ENCODE results near the gene MDK. TPM values are rescaled to one million over a fixed set of nuclear protein-coding genes. Genes with fewer than 3 reads are reported as not detected.

Gene MDK
- total and polyA plus RNA-seq, 5 donors from 2014 or later, result 6.1 TPM; not detected in 4

DNA sequence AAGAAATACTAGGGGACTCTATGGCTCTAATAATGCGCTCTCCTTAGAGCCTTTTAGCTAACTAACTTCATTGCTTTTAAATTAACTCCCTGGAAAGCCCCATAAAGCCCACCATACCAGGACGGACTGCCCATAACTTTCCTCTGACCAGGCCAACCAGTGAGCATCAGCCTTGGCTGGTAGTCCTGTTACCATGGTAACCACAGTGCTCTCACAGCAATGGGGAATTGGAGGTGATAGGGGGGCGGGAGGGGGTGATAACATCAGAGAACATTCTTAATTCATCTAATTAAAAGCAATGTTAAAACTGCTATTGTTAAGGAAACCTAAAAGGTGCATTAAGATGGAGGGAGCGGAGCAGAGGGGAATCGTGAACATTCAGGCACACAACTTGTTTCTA, 37.3 kb downstream of the MDK start:
- H3K9me3 ChIP-seq (ENCODE audit: control insufficient read depth in 2 of 2, low read length in 2 of 2), result no peaks in the 10 kb centered on the region
- no peak overlapping the region for H3K4me3 ChIP-seq (ENCODE audit: low read depth, low read length)
- ATAC-seq (ENCODE audit: low read depth in 2 of 2) (no peak), DNase-seq (no peak)
- no peak overlapping the region for H3K4me3 Mint-ChIP-seq
- H3K4me1 ChIP-seq (ENCODE audit: control insufficient read depth, insufficient read depth, low read length, poor library complexity, severe bottlenecking), result no peaks in the 10 kb centered on the region
- H3K27me3 Mint-ChIP-seq, result no peaks in the 10 kb centered on the region
- H3K9me3 Mint-ChIP-seq, result peaks cover 0 to 1% (median 0%) of the 10 kb centered on the region in 7 donors
- H3K27ac Mint-ChIP-seq, result no peak overlapping the region
- no peak overlapping the region for H3K27ac ChIP-seq (ENCODE audit: insufficient read depth, low read length, poor library complexity, severe bottlenecking)
- no peaks in the 10 kb centered on the region for H3K27me3 ChIP-seq (ENCODE audit: control insufficient read depth, insufficient read depth, low read length)
- peaks cover 59% of the 10 kb centered on the region for H3K36me3 ChIP-seq (ENCODE audit: control insufficient read depth, insufficient read depth, low read length)
- peaks cover 53% of the 10 kb centered on the region for H3K36me3 Mint-ChIP-seq
- peaks cover 0 to 6% (median under 1%) of the 10 kb centered on the region in 4 donors for H3K4me1 Mint-ChIP-seq

GRCh38 chr11:46420513-46420912, 39.0 kb downstream of the MDK start:
- Histone ChIP-seq H3K4me3 (ENCODE audit: low read depth, low read length) (no peak overlapping the region), H3K9me3 (ENCODE audit: control insufficient read depth in 2 of 2, low read length in 2 of 2) (no peaks in the 10 kb centered on the region), H3K27ac (ENCODE audit: insufficient read depth, low read length, poor library complexity, severe bottlenecking) (no peak overlapping the region), H3K36me3 (ENCODE audit: control insufficient read depth, insufficient read depth, low read length) (peaks cover 50% of the 10 kb centered on the region), H3K4me1 (ENCODE audit: control insufficient read depth, insufficient read depth, low read length, poor library complexity, severe bottlenecking) (no peaks in the 10 kb centered on the region), H3K27me3 (ENCODE audit: control insufficient read depth, insufficient read depth, low read length) (no peaks in the 10 kb centered on the region)
- DNase-seq (no peak), ATAC-seq (ENCODE audit: low read depth in 2 of 2) (no peak)
- Mint-ChIP-seq H3K9me3 (peaks cover 0 to 1% (median 0%) of the 10 kb centered on the region in 7 donors), H3K27me3 (no peaks in the 10 kb centered on the region), H3K36me3 (peaks cover 42% of the 10 kb centered on the region), H3K27ac (peak overlapping the region in 1 of 3 donors; percentile 34), H3K4me1 (peaks cover 0 to 6% (median under 1%) of the 10 kb centered on the region in 4 donors), H3K4me3 (no peak overlapping the region)

DNA sequence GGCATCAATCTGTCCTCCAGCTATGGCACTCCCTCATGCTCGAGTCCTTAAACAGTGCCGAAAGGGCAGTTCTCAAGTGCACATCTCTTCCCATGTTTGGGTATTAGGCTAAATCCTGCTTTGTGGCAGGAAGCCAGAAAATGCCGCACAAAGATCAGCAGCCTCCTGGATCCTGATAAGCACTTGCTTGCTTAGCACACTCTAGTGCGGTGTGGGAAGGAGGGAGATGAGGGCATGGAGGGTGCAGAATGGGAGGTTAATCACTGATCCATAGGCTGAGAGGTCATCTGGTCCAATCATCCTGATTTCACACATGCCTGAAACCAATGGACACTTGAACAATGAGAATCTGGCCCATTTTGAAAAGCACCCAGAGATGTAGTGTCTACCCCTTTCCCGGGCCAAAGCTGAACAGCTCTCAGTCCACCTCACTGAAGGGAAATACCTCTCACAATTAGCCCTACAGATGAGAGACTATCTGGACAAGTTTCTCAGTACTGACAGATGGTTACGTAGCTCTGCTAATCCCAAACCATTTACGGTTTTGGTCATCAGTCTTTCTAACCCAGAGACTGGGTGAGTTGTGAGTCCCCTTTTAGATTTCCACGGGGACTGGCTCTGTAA, 39.9 kb downstream of the MDK start:
- peaks cover 0 to 1% (median 0%) of the 10 kb centered on the region in 7 donors for H3K9me3 Mint-ChIP-seq
- Histone ChIP-seq H3K27me3 (ENCODE audit: control insufficient read depth, insufficient read depth, low read length) (no peaks in the 10 kb centered on the region), H3K9me3 (ENCODE audit: control insufficient read depth in 2 of 2, low read length in 2 of 2) (no peaks in the 10 kb centered on the region), H3K27ac (ENCODE audit: insufficient read depth, low read length, poor library complexity, severe bottlenecking) (no peak overlapping the region), H3K4me3 (ENCODE audit: low read depth, low read length) (no peak overlapping the region), H3K4me1 (ENCODE audit: control insufficient read depth, insufficient read depth, low read length, poor library complexity, severe bottlenecking) (no peaks in the 10 kb centered on the region), H3K36me3 (ENCODE audit: control insufficient read depth, insufficient read depth, low read length) (peaks cover 46% of the 10 kb centered on the region)
- ATAC-seq (ENCODE audit: low read depth in 2 of 2) (no peak), DNase-seq (no peak)
- no peak overlapping the region for H3K27ac Mint-ChIP-seq
- peaks cover 0 to 6% (median under 1%) of the 10 kb centered on the region in 4 donors for H3K4me1 Mint-ChIP-seq
- no peaks in the 10 kb centered on the region for H3K27me3 Mint-ChIP-seq
- H3K36me3 Mint-ChIP-seq, result peaks cover 36% of the 10 kb centered on the region
- H3K4me3 Mint-ChIP-seq, result no peak overlapping the region

DNA sequence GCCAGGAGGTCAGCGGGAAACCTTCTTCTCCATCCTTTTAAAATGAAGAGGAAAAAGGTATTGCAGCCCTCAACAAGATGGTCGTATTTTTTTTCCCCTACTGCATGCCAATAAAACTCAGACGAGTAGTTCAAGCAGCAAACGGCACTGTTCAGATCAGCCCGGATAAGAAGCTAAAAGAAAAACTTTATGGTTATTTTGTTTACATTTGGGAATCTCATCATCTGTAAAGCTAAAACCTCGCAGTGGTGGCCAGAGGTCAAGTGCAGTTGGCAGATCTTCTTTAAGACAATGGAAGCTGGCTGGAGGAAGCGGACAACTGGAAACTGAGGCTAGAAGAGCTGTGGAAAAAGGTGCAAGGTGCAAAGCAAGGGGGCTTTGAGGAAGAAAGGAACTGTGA, 41.1 kb downstream of the MDK start:
- no peak overlapping the region for H3K4me3 ChIP-seq (ENCODE audit: low read depth, low read length)
- H3K27ac ChIP-seq (ENCODE audit: insufficient read depth, low read length, poor library complexity, severe bottlenecking), result no peak overlapping the region
- H3K27me3 Mint-ChIP-seq, result no peaks in the 10 kb centered on the region
- H3K9me3 Mint-ChIP-seq, result peaks cover 0 to 1% (median 0%) of the 10 kb centered on the region in 7 donors
- DNase-seq (no peak), ATAC-seq (ENCODE audit: low read depth in 2 of 2) (no peak)
- no peaks in the 10 kb centered on the region for H3K9me3 ChIP-seq (ENCODE audit: control insufficient read depth in 2 of 2, low read length in 2 of 2)
- H3K4me1 ChIP-seq (ENCODE audit: control insufficient read depth, insufficient read depth, low read length, poor library complexity, severe bottlenecking), result no peaks in the 10 kb centered on the region
- no peaks in the 10 kb centered on the region for H3K27me3 ChIP-seq (ENCODE audit: control insufficient read depth, insufficient read depth, low read length)
- H3K4me3 Mint-ChIP-seq, result no peak overlapping the region
- H3K36me3 ChIP-seq (ENCODE audit: control insufficient read depth, insufficient read depth, low read length), result peaks cover 37% of the 10 kb centered on the region
- peaks cover 0 to 15% (median under 1%) of the 10 kb centered on the region in 4 donors for H3K4me1 Mint-ChIP-seq
- peak overlapping the region in 1 of 3 donors; percentile 1 for H3K27ac Mint-ChIP-seq
- H3K36me3 Mint-ChIP-seq, result peaks cover 40% of the 10 kb centered on the region

- no peak overlapping the region for H3K27ac ChIP-seq (ENCODE audit: insufficient read depth, low read length, poor library complexity, severe bottlenecking)
- H3K4me3 ChIP-seq (ENCODE audit: low read depth, low read length), result no peak overlapping the region
- no peak for ATAC-seq (ENCODE audit: low read depth in 2 of 2)
- peaks cover 0 to 8% (median under 1%) of the 10 kb centered on the region in 4 donors for H3K4me1 Mint-ChIP-seq
- H3K27me3 Mint-ChIP-seq, result no peaks in the 10 kb centered on the region
- H3K27me3 ChIP-seq (ENCODE audit: control insufficient read depth, insufficient read depth, low read length), result no peaks in the 10 kb centered on the region
- H3K36me3 ChIP-seq (ENCODE audit: control insufficient read depth, insufficient read depth, low read length), result peaks cover 41% of the 10 kb centered on the region
- H3K36me3 Mint-ChIP-seq, result peaks cover 34% of the 10 kb centered on the region
- DNase-seq, result no peak
- H3K4me3 Mint-ChIP-seq, result no peak overlapping the region
- no peak overlapping the region for H3K27ac Mint-ChIP-seq
- H3K4me1 ChIP-seq (ENCODE audit: control insufficient read depth, insufficient read depth, low read length, poor library complexity, severe bottlenecking), result no peaks in the 10 kb centered on the region
- peaks cover 0 to 1% (median 0%) of the 10 kb centered on the region in 7 donors for H3K9me3 Mint-ChIP-seq
- no peaks in the 10 kb centered on the region for H3K9me3 ChIP-seq (ENCODE audit: control insufficient read depth in 2 of 2, low read length in 2 of 2)
These were observed 44.9 kb downstream of the MDK start for GRCh38 chr11:46426233-46426991.

DNA sequence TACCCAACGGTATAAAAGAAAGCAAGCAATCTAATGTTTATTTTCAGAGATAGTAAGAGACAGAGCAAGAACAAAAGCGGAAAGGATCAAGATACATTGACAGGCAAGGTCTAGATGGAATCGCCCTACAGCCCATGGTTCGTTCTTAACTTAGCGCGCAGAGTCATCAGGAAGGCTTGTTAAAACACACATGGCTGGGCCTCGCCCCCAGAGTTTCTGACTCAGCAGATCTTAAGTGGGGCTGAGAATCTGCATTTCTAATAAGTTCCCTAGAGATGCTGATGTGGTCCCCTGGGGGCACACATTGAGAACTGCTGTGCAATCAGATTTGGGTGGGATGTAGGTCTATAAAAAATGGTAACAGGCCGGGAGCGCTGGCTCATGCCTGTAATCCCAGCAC, 45.9 kb downstream of the MDK start:
- Mint-ChIP-seq H3K4me3 (no peak overlapping the region), H3K27me3 (no peaks in the 10 kb centered on the region), H3K4me1 (peaks cover 0 to 8% (median under 1%) of the 10 kb centered on the region in 4 donors), H3K36me3 (peaks cover 31% of the 10 kb centered on the region), H3K9me3 (peaks cover 0 to 1% (median 0%) of the 10 kb centered on the region in 7 donors), H3K27ac (no peak overlapping the region)
- H3K4me1 ChIP-seq (ENCODE audit: control insufficient read depth, insufficient read depth, low read length, poor library complexity, severe bottlenecking), result no peaks in the 10 kb centered on the region
- H3K9me3 ChIP-seq (ENCODE audit: control insufficient read depth in 2 of 2, low read length in 2 of 2), result no peaks in the 10 kb centered on the region
- no peak overlapping the region for H3K4me3 ChIP-seq (ENCODE audit: low read depth, low read length)
- no peak for ATAC-seq (ENCODE audit: low read depth in 2 of 2)
- peaks cover 41% of the 10 kb centered on the region for H3K36me3 ChIP-seq (ENCODE audit: control insufficient read depth, insufficient read depth, low read length)
- no peaks in the 10 kb centered on the region for H3K27me3 ChIP-seq (ENCODE audit: control insufficient read depth, insufficient read depth, low read length)
- no peak overlapping the region for H3K27ac ChIP-seq (ENCODE audit: insufficient read depth, low read length, poor library complexity, severe bottlenecking)
- no peak for DNase-seq

DNA sequence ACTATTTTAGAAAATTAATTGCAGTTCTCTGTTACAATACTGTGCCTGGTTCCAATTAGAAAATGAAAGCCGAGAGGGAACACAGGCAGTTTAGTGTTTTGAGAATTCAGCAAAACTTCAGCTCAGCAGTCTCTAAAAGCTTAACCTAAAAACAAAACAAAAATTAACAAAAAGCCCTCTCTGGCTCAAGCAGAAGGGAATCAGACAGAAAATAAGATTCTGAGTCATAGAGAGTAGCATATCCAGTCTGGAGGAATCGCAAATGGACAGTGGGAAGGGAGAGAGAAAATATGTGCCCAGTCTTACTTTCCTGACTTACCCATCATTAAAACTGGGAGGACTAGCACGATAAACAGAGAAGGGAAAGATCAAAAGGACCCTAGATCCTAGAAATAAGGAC, 48.2 kb downstream of the MDK start:
- peaks cover 56% of the 10 kb centered on the region for H3K36me3 ChIP-seq (ENCODE audit: control insufficient read depth, insufficient read depth, low read length)

More for the DNA sequence above, 48.2 kb downstream of the MDK start:
- Mint-ChIP-seq H3K4me3 (no peak overlapping the region), H3K27me3 (no peaks in the 10 kb centered on the region), H3K4me1 (peaks cover 0 to 8% (median 0%) of the 10 kb centered on the region in 4 donors), H3K9me3 (no peaks in the 10 kb centered on the region), H3K36me3 (peaks cover 40% of the 10 kb centered on the region), H3K27ac (no peak overlapping the region)
- Histone ChIP-seq H3K27ac (ENCODE audit: insufficient read depth, low read length, poor library complexity, severe bottlenecking) (no peak overlapping the region), H3K27me3 (ENCODE audit: control insufficient read depth, insufficient read depth, low read length) (no peaks in the 10 kb centered on the region), H3K4me1 (ENCODE audit: control insufficient read depth, insufficient read depth, low read length, poor library complexity, severe bottlenecking) (no peaks in the 10 kb centered on the region), H3K9me3 (ENCODE audit: control insufficient read depth in 2 of 2, low read length in 2 of 2) (no peaks in the 10 kb centered on the region), H3K4me3 (ENCODE audit: low read depth, low read length) (no peak overlapping the region)
- DNase-seq (no peak), ATAC-seq (ENCODE audit: low read depth in 2 of 2) (no peak)

Data from CD4-positive, CD25-positive, alpha-beta regulatory T cell (primary cell).